Measurements from ENCODE around the gene NDFIP2. TPM values are rescaled to one million over a fixed set of nuclear protein-coding genes. Genes with fewer than 3 reads are reported as not detected.

NDFIP2 gene
- total and polyA plus RNA-seq, 5 experiments from 2014 or later, result 0.57 to 3.1 (median 1.9) TPM

DNA sequence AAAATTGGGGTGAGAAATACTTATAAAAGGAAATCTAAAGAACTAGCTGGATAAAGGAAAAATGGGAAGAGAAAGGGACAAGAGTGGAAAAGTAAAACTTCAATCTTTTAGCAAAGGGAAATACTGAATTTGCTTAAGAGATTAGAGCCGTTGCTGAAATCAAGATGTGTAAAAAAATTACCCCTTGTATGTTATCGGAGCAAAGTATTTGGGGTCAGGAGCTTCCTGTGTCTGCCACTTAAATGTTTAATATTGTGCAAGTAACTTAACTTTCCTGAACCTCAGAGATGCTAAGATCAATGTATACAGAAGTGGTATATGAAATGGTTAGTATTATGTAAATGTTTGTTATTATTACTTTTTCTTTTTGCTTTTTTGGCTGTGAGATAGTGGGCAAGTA lies 51.6 kb downstream of the NDFIP2 start:
- Mint-ChIP-seq H3K27ac (no peak overlapping the region), H3K4me1 (peaks cover 0 to 5% (median under 1%) of the 10 kb centered on the region in 4 donors), H3K36me3 (peaks cover 0 to 3% (median 3%) of the 10 kb centered on the region in 3 donors)

DNA sequence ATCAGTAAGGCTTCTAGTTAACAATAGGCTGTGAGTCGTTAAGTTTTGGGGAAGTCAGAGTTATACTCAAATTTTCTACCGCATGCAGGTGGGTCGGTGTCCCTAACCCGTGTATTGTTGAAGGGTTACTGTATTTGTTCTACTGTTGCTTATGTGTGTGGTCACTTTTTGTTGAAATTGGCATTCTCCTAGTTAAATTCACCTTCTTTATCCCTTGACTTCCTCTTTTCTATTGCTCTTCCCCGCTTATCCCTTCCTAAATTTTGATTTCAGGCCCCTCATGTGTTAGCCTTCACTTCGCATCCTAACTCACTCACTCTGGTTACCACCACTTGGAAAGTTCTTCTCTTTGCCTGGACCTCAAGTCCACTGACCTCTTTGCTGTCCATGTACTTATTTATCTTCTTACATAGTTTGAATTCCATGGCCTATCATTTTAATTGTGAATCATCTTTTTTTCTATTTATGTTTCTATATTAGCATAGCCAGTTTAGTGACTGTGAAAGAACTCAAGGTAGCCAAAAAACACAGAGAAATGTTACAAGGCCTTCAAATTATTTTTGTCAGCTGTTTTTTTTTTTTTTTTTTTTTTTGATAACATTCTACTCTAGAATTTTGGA lies 52.9 kb downstream of the NDFIP2 start:
- peaks cover 0 to 5% (median under 1%) of the 10 kb centered on the region in 4 donors for H3K4me1 Mint-ChIP-seq
- H3K4me3 Mint-ChIP-seq, result no peak overlapping the region
- DNase-seq (no peak), ATAC-seq (no peak)
- POLR2A ChIA-PET, result no interaction called here
- H3K36me3 Mint-ChIP-seq, result peaks cover 0 to 3% (median 3%) of the 10 kb centered on the region in 3 donors
- no peaks in the 10 kb centered on the region for H3K9me3 Mint-ChIP-seq
- no peak overlapping the region for H3K27ac Mint-ChIP-seq
- H3K27me3 Mint-ChIP-seq, result no peaks in the 10 kb centered on the region

More for the DNA sequence above, 51.6 kb downstream of the NDFIP2 start:
- POLR2A ChIA-PET, result no interaction called here
- Mint-ChIP-seq H3K9me3 (no peaks in the 10 kb centered on the region), H3K27me3 (no peaks in the 10 kb centered on the region), H3K4me3 (no peak overlapping the region)
- no peak for ATAC-seq
- no peak for DNase-seq

DNA sequence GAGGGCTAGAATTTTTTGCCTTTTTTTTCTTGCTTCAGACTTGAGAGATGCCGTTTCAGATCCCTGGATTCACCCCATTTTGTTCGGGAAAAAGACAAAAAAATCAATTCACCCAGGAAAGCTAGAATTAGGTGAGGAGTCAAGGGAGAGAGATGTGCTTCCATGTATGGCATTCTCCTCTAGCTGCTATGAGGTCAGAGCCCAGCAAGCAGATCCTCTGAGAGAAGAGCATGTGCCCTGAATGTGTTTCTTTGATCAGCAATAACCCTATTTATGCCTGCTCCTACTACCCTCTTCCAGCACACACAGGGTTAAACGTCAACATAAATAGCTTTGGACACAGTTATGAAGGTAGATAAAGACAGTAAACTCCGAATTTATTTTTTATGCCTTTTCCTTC lies 53.6 kb downstream of the NDFIP2 start:
- POLR2A ChIA-PET, result no interaction called here
- Mint-ChIP-seq H3K4me1 (peaks cover 0 to 5% (median under 1%) of the 10 kb centered on the region in 4 donors), H3K4me3 (no peak overlapping the region), H3K36me3 (peaks cover 0 to 3% (median 3%) of the 10 kb centered on the region in 3 donors), H3K27me3 (no peaks in the 10 kb centered on the region), H3K27ac (no peak overlapping the region), H3K9me3 (no peaks in the 10 kb centered on the region)
- ATAC-seq (no peak), DNase-seq (no peak)

DNA sequence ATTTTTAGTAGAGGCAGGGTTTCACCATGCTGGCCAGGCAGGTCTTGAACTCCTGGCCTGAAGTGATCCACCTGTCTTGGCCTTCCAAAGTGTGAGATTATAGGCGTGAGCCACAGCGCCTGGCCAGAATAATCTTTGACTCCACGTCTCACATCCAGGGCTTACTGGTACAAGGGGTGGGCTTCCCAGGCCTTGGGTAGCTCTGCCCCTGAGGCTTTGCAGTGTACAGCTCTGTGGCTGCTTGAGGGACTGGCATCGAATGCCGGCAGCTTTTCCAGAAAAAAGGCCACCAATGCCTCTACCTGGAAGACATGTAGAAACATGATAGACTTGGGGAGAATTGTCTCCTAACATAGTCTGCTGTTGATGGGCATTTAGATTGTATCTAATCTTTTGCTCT lies 57.8 kb downstream of the NDFIP2 start:
- Mint-ChIP-seq H3K36me3 (peaks cover 0 to 3% (median 3%) of the 10 kb centered on the region in 3 donors), H3K9me3 (no peaks in the 10 kb centered on the region), H3K4me3 (no peak overlapping the region), H3K4me1 (no peaks in the 10 kb centered on the region), H3K27me3 (no peaks in the 10 kb centered on the region), H3K27ac (no peak overlapping the region)
- ATAC-seq, result no peak
- DNase-seq, result no peak
- POLR2A ChIA-PET, result no interaction called here

DNA sequence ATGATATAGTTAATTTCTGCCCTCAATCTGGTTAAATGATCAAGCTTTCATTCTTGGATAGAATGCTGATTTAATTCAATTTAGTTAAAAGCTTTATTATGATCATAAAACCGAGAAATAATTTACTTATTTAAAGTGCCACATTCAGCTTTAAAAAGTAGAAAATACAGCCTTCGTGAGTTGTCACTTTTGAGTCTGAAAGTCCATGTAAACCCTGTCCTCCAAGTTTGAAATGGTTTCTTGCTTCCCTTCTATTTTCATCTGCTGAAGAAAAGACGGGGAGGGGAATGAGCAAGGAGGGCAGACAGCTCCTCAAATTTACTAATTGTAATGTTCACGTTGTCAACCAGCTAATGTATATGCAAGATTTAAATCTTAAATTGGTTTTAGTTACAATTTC lies 59.5 kb downstream of the NDFIP2 start:
- Mint-ChIP-seq H3K4me3 (no peak overlapping the region), H3K4me1 (no peaks in the 10 kb centered on the region), H3K36me3 (no peaks in the 10 kb centered on the region), H3K9me3 (no peaks in the 10 kb centered on the region), H3K27me3 (no peaks in the 10 kb centered on the region), H3K27ac (no peak overlapping the region)
- DNase-seq (no peak), ATAC-seq (no peak)
- POLR2A ChIA-PET, result no interaction called here

DNA sequence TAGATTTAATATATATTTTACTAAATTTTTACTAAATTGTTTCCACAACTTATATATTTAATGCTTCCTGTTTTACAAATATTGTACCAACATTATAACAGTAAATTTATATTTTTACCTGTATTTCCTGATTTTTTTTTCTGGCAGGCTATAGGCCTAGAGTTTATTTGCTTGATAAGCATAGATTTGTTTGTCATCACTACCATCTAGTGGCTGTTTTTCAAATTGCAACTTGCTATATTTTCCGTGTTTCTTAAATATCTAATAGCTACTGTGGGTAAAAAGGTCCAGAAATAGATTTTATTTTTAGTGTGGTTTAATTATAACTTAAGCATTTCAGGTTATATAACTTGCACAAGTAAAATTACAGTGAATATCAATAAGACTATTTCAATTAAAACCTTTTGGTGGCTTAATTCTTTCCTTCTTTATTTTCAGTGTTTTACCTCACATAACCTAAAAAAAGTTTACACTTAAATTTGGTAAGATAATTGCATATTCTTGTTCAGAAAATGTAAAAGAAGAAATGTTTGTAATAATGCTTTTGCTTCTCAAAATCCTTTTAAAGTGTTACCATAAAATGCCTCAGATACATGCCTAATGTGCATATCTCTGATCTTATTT lies 60.6 kb downstream of the NDFIP2 start:
- Mint-ChIP-seq H3K4me3 (no peak overlapping the region), H3K27ac (no peak overlapping the region), H3K4me1 (no peaks in the 10 kb centered on the region), H3K27me3 (no peaks in the 10 kb centered on the region), H3K9me3 (no peaks in the 10 kb centered on the region), H3K36me3 (no peaks in the 10 kb centered on the region)
- ATAC-seq (peak in 1 of 2 donors; percentile 23), DNase-seq (peak in 5 of 10 donors; percentile 7 to 72 (median 64))
- POLR2A ChIA-PET, result no interaction called here

DNA sequence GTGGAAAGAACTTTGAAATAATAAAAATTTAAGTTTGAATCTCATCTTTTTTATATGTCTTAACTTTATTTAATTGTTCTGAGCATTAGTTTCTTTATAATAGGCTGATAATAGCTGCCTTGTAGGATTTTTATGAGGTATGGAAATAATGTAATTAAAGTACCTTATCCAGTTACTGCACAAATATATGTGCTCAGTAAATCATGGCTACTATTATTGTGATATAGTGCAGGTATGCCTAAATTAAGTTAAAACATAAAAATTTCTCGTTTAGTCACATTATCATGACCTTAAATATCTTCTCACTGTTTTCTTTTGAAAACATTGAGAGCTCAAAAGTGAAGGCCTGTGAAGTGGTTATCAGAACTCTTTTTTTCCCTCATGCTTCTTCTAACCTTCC lies 62.9 kb downstream of the NDFIP2 start:
- Mint-ChIP-seq H3K4me1 (no peaks in the 10 kb centered on the region), H3K9me3 (no peaks in the 10 kb centered on the region), H3K36me3 (no peaks in the 10 kb centered on the region), H3K27me3 (peaks cover 0 to 1% (median 0%) of the 10 kb centered on the region in 5 donors), H3K4me3 (no peak overlapping the region), H3K27ac (no peak overlapping the region)
- no peak for DNase-seq
- ATAC-seq, result no peak
- POLR2A ChIA-PET, result no interaction called here

DNA sequence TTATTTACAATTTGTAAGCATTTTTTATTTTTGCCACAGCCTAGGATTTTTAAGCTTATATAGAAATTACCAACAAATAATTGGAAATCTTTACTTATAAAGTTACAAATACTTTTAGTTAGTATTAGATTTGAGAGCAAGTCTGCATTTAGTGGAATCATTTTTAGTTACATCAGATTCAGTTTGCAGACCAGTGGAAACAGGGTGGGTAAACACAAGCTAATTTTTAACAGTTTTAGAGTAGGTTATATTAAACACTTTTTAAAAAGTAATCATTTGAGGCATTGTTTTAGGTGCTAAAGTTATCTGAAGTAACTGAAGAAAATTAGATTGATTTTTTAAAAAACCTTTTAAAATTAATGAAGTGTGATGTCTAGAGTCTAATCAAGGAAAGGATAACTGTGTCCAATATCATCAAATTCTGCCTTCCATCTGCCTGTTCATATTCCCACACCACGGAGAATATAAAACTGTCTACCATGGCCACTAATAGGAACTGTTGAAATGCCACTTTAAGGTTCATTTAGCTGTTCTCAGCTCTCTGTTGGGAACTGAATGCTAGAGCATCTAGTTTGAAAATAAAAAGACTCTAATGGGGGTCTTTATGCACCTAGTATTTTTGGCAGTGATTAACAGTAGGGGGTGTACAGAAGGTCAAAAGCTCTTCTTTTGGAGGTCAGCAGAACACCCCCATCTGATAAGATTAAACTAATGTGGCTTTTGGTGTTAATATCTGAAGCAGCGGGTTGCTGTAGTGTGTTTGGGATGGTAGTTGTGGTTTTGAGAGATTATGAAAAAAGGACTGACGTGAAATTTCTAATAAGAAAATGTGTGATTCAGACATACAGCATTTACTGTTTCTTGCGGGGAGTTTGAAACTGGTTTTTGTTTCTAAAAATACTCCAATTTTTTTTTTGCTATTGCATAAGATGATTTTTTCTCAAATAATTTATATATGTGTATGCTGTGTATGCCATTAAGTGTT lies 66.5 kb downstream of the NDFIP2 start:
- Mint-ChIP-seq H3K4me3 (no peak overlapping the region), H3K27ac (no peak overlapping the region)
- ATAC-seq, result no peak

DNA sequence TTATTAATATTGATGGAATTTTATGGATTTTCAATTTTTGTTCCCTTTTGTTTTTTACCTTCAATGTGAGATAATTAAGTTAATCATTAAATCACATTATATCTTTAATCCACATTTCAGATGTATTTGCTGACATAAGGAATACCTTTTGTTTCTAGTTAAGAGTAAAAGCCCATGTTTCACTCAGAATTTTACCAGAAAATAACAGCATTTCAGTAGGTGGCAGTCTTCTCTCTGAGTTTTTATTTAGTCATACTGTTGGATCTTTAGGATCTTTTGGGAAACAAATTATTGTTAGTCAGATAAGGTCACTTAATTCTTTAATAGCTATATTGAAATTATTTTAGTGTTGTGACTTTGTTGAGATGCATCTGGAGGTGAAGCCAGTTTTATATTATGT lies 67.9 kb downstream of the NDFIP2 start:
- H3K4me1 Mint-ChIP-seq, result no peaks in the 10 kb centered on the region

More for the DNA sequence above, 66.5 kb downstream of the NDFIP2 start:
- POLR2A ChIA-PET, result no interaction called here
- Mint-ChIP-seq H3K27me3 (peaks cover 0 to 1% (median 0%) of the 10 kb centered on the region in 5 donors), H3K4me1 (no peaks in the 10 kb centered on the region), H3K9me3 (no peaks in the 10 kb centered on the region), H3K36me3 (no peaks in the 10 kb centered on the region)
- DNase-seq, result no peak

DNA sequence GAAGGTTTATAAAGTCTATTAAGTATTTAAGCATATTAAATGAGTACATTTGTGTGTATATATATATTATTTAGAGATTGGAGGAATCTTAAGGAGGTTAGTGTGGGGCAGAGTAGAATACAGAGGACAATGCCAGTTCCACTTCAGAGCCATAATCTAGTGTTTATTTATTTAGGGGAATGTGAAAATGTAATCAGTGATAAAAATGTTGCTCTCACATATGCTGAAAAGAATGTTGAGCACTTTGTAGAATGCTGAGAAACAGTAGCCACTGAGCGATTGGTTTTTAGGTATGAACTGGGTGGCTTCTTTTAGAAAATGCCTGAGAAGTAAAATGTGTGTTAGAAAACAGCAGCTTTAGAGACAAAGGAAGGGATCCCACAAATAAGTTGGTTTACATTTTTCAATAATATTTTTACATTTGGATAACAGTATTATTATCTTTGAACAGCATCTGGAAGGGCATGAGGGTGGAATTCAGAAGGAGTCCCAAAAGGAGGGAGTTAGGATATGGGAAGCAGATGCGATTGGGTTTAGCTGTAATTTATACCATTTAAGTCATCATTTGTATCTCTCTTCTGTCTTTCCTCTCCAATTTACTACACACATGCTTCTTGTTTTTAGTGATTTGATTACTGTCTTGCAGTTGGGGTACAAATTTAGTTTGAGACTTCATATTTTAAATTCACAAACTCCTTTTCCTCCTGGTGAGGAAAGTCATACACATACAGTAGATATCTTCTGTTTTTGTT lies 68.6 kb downstream of the NDFIP2 start:
- Mint-ChIP-seq H3K4me1 (no peaks in the 10 kb centered on the region), H3K36me3 (no peaks in the 10 kb centered on the region), H3K27ac (no peak overlapping the region), H3K4me3 (no peak overlapping the region), H3K9me3 (no peaks in the 10 kb centered on the region), H3K27me3 (peaks cover 0 to 1% (median 0%) of the 10 kb centered on the region in 5 donors)
- no peak for DNase-seq
- POLR2A ChIA-PET, result no interaction called here
- ATAC-seq, result no peak

More for the DNA sequence above, 67.9 kb downstream of the NDFIP2 start:
- POLR2A ChIA-PET, result no interaction called here
- ATAC-seq (no peak), DNase-seq (no peak)
- Mint-ChIP-seq H3K4me3 (no peak overlapping the region), H3K9me3 (no peaks in the 10 kb centered on the region), H3K27ac (no peak overlapping the region), H3K27me3 (peaks cover 0 to 1% (median 0%) of the 10 kb centered on the region in 5 donors), H3K36me3 (no peaks in the 10 kb centered on the region)

DNA sequence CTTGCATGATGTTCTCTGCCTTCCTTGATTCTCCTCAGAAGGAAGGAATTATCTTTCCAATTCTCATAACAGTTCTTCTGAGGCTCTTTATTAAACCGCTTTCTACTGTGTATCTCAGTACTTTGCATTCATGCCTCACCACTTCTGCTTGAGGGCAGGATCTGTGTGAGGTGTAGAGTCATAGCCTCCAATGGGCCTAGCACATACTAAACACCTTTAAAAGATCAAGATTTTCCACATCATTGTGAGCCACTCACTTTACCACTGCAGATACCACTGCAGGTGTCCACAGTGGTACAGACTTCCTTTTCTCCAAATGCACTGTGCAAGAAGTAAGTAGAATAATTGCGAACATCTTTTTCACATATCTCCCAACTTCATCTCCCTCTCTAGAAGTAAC lies 76.7 kb downstream of the NDFIP2 start:
- peaks cover 12 to 32% (median 23%) of the 10 kb centered on the region in 9 donors for H3K9me3 Mint-ChIP-seq
- H3K36me3 Mint-ChIP-seq, result peaks cover 17 to 27% (median 25%) of the 10 kb centered on the region in 3 donors
- H3K4me3 Mint-ChIP-seq, result no peak overlapping the region
- DNase-seq (no peak), ATAC-seq (no peak)
- POLR2A ChIA-PET, result no interaction called here
- no peak overlapping the region for H3K27ac Mint-ChIP-seq
- H3K27me3 Mint-ChIP-seq, result peaks cover 2 to 19% (median 9%) of the 10 kb centered on the region in 5 donors
- no peaks in the 10 kb centered on the region for H3K4me1 Mint-ChIP-seq

DNA sequence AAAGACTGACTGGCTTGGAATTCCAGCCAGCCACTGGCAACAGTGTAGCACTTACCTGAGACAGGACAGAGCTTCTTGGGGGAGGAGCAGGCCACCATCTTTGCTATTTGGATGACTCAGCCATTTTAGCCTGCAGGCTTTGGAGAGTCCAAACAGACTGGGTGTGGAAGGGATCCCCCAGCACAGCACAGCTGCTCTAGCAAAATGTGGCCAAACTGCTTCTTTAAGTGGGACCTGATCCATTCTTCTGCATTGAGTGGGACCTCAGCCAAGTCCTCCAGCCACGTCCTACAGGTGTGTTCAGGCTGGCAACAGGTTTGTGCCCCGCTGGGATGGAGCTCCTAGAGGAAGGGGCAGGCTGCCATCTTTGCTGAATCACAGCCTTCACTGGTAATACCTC lies 80.0 kb downstream of the NDFIP2 start:
- Mint-ChIP-seq H3K27me3 (peaks cover 8 to 27% (median 11%) of the 10 kb centered on the region in 5 donors), H3K4me3 (no peak overlapping the region), H3K27ac (no peak overlapping the region), H3K4me1 (no peaks in the 10 kb centered on the region), H3K9me3 (peaks cover 23 to 64% (median 48%) of the 10 kb centered on the region in 9 donors), H3K36me3 (peaks cover 17 to 54% (median 30%) of the 10 kb centered on the region in 3 donors)
- no peak for ATAC-seq
- POLR2A ChIA-PET, result interaction anchor here (0.6 kb wide), 1 partner anchor 84 kb away, joined by 3 read pairs; no protein-coding TSS in a partner anchor
- no peak for DNase-seq

All from naive thymus-derived CD8-positive, alpha-beta T cell (primary cell).